Pancreas (tissue), 10 donors: ENCODE results near the gene USP5. TPM values are rescaled to one million over a fixed set of nuclear protein-coding genes. Genes with fewer than 3 reads are reported as not detected.

Source experiments
- ATAC-seq, 4 donors: fragments of 200-7000 bp; cut with Tn5 transposase; one replicate each; pipeline versions ENCODE4 v1.8.0 to v1.9.1; 2020; ENCODE audit warnings: mild to moderate bottlenecking in 4 of 4, moderate library complexity in 4 of 4
- DNase-seq, 6 donors: peaks; one replicate each; pipeline ENCODE4 v3.0.0-alpha.2; 2020
- FAIRE-seq: peaks from 2 replicates; lab custom pipeline; 2012; peaks lifted over from hg19 to GRCh38; lab: Jason Lieb, UNC
- H3K27ac ChIP-seq, 4 donors: fragments of 200-600 bp; sonication (generic); 1 replicate in 3 of 4; 2 replicates in 1 of 4; pipeline versions ENCODE4 v1.5.0 to v1.8.0; 2020
- H3K27me3 ChIP-seq, 4 donors: fragments of 200-600 bp; one replicate each; pipeline ENCODE4 v1.8.0; 2021
- H3K36me3 ChIP-seq, 3 donors: fragments of 200-600 bp; sonication (generic) in 1 of 3; one replicate each; pipeline versions ENCODE4 v1.5.0 to v1.8.0; 2020 to 2021
- H3K4me1 ChIP-seq, 3 donors: fragments of 200-600 bp; one replicate each; pipeline ENCODE4 v1.8.0; 2021
- H3K4me3 ChIP-seq, 4 donors: fragments of 200-600 bp; sonication (generic) in 2 of 4; one replicate each; pipeline versions ENCODE4 v1.5.0 to v1.8.0; 2020 to 2021
- H3K9me3 ChIP-seq, 4 donors: fragments of 200-600 bp; one replicate each; pipeline ENCODE4 v1.8.0; 2021
- WGBS, 2 donors: extraction: QIAGEN DNeasy Blood & Tissue Kit; methylation state at CpG; one replicate each; pipeline ENCODE4 v1.1.7; 2013; 5-methylcytosine and 5-hydroxymethylcytosine counted together
- intact Hi-C, 3 donors: fragments of 100-400 bp; cut with DNase I; formaldehyde crosslinking; loops; one replicate each; pipeline versions ENCODE4 v1.11.1 to v1.14.2; 2022
- polyA plus RNA-seq, 2 donors: library from polyadenylated mRNA; stranded (reverse); fragments of 200-250 nt; gene quantifications; one replicate each; pipeline ENCODE4 v1.2.3, GENCODE V29; 2013
- total RNA-seq, 6 donors: library from RNA; stranded (reverse); fragmentation: NEBNext Ultra II Directional in 4 of 6; extraction: Animal tissue kit (Norgen Biotek cat#: 25700) in 4 of 6; gene quantifications; one replicate each; pipeline versions ENCODE4 v1.2.1 to v1.2.4, GENCODE V29; 2021 to 2023
- TF ChIP-seq, protein P1 (sequence below), 4 donors: fragments of 200-600 bp; sonication (generic) in 3 of 4; IDR thresholded peaks; one replicate each; pipeline versions ENCODE4 v1.5.0 to v1.8.0; 2021; ENCODE audit warnings: antibody characterized with exemption in 4 of 4
- donor health status: healthy with polysubstance abuse.
- donor health status: DM: no; HTN: no; CAD: no; lungs with moderate emphysema.
- donor health status: DM: no; HTN: no; CAD: no.
- donor health status: control.
- donor health status: control.
- donor health status: Bipolar disorder and iron deficiency.
- donor health status: DM: yes; HTN: yes; CAD: no.
- donor health status: DM: no; HTN: no; CAD: no.
- donor health status: DM: no; HTN: no; CAD: no.
- donor health status: DM: yes; HTN: yes; CAD: no.

Gene USP5
- total and polyA plus RNA-seq, 8 donors, result 17.8 to 38.4 (median 25.3) TPM

DNA sequence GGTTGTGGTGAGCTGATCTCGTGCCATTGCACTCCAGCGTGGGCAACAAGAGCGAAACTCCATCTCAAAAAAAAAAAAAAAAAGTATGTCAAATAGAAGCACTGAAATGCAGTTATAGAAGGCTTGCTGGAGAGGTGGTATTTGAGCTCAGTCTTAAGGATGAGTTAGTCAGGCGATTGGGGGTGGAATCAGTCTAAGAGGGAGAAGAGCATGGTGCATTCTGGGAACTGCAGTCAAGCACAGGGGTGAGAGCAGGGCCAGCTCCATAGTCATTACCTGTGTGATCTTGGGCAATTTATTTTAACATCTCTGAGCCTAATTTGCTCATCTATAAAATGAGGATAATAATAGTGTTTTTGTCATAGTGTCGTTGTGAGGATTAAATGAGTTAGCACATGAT is 17.1 kb upstream of the USP5 start:
- H3K27ac ChIP-seq, result no peak overlapping the region

DNA sequence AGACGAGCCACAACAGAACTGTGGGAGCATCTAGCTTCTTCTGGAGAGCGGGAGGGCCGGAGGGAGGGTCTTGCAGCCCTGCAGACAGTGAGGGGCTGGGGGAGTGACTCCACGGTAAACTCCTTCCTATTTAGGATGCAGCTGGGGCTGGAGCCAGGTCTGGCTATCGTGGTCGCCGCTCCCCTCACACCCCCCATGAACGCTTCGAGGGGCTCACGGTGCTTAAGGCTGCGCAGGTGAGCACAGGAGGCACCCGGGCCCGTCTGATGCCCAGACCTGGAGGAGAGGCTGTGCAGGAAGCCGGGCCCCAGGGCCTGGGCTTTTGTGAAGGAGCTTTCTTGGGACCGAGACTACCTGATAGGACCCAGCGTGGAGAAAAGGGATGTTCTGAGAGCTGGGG is 15.1 kb upstream of the USP5 start:
- no peak for FAIRE-seq
- intact Hi-C loops, result loop anchor here in 1 of 3 donors (5.0 kb wide), 1 partner anchor 105 kb away; no protein-coding TSS in a partner anchor
- no peaks in the 10 kb centered on the region for H3K27me3 ChIP-seq
- no peak overlapping the region for H3K4me3 ChIP-seq
- ATAC-seq, result no peak
- H3K36me3 ChIP-seq, result no peaks in the 10 kb centered on the region
- H3K9me3 ChIP-seq, result no peaks in the 10 kb centered on the region
- no peak overlapping the region for H3K27ac ChIP-seq
- DNase-seq, result peak in 1 of 6 donors; percentile 33
- TF ChIP-seq, protein P1, sequence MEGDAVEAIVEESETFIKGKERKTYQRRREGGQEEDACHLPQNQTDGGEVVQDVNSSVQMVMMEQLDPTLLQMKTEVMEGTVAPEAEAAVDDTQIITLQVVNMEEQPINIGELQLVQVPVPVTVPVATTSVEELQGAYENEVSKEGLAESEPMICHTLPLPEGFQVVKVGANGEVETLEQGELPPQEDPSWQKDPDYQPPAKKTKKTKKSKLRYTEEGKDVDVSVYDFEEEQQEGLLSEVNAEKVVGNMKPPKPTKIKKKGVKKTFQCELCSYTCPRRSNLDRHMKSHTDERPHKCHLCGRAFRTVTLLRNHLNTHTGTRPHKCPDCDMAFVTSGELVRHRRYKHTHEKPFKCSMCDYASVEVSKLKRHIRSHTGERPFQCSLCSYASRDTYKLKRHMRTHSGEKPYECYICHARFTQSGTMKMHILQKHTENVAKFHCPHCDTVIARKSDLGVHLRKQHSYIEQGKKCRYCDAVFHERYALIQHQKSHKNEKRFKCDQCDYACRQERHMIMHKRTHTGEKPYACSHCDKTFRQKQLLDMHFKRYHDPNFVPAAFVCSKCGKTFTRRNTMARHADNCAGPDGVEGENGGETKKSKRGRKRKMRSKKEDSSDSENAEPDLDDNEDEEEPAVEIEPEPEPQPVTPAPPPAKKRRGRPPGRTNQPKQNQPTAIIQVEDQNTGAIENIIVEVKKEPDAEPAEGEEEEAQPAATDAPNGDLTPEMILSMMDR (IDR thresholded peaks at IDR 0.05), result no peak
- WGBS, 2 donors, result 86 to 92% methylated on average over 16 of the region's 16 CpGs
- H3K4me1 ChIP-seq, result no peaks in the 10 kb centered on the region

More for the DNA sequence above, 17.1 kb upstream of the USP5 start:
- WGBS, 2 donors, result 74 to 80% methylated on average over 5 of the region's 5 CpGs
- TF ChIP-seq, protein P1 (IDR thresholded peaks at IDR 0.05), result no peak
- intact Hi-C loops, result loop anchor here in 1 of 3 donors (5.0 kb wide), 1 partner anchor 103 kb away; no protein-coding TSS in a partner anchor
- no peak overlapping the region for H3K4me3 ChIP-seq
- no peak for DNase-seq
- no peaks in the 10 kb centered on the region for H3K4me1 ChIP-seq
- H3K9me3 ChIP-seq, result no peaks in the 10 kb centered on the region
- no peaks in the 10 kb centered on the region for H3K27me3 ChIP-seq
- no peak for FAIRE-seq
- no peaks in the 10 kb centered on the region for H3K36me3 ChIP-seq
- ATAC-seq, result no peak

DNA sequence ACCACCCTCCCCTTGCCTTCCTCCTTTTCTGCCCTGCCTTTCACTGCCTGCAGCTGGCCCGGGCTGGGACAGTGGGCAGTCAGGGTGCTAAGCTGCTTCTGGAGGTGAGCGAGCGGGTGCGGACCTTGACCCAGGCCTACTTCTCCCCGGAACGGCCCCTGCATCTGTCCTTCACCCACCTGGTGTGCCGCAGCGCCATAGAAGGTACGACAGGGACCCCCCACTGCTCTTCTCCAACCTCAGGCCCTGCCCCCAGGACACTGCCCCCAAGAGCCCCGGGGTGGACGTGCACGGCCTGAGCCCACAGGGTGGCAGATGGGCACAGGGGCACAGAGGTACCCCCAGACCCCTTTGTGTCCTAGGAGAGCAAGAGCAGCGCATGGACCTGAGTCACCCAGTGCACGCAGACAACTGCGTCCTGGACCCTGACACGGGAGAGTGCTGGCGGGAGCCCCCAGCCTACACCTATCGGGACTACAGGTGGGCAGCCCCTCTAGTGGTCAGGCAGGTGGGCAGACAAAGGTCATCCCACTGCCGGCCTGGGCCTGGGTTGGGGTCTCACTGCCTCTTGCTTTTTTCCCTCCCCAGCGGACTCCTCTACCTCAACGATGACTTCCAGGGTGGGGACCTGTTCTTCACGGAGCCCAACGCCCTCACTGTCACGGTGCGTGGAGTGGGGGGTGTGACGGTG is 14.4 kb upstream of the USP5 start:
- no peaks in the 10 kb centered on the region for H3K4me1 ChIP-seq
- no peaks in the 10 kb centered on the region for H3K36me3 ChIP-seq
- H3K4me3 ChIP-seq, result no peak overlapping the region
- WGBS, 2 donors, result 93 to 97% methylated on average over 26 of the region's 26 CpGs
- H3K9me3 ChIP-seq, result no peaks in the 10 kb centered on the region
- H3K27ac ChIP-seq, result no peak overlapping the region
- intact Hi-C loops, result loop anchor here in 1 of 3 donors (5.0 kb wide), 1 partner anchor 105 kb away; no protein-coding TSS in a partner anchor
- no peak for FAIRE-seq
- no peak for ATAC-seq
- TF ChIP-seq, protein P1 (IDR thresholded peaks at IDR 0.05), result no peak
- H3K27me3 ChIP-seq, result no peaks in the 10 kb centered on the region
- DNase-seq, result peak in 2 of 6 donors; percentile 39 to 48

DNA sequence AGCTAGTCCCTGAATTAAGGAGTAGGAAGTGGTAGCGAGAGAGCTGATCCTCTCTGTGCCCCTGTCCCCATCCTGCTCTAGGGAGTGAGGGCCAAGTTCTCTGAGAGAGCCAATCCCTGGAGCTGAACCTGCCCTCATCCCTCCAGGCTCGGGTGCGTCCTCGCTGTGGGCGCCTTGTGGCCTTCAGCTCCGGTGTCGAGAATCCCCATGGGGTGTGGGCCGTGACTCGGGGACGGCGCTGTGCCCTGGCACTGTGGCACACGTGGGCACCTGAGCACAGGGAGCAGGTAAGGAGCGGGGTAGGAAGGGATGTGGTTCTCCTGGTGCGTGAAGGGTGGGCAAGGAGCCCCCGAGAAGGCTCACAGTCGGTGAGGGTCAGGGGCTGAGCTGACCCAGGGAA is 13.1 kb upstream of the USP5 start:
- Histone ChIP-seq H3K4me3 (no peak overlapping the region), H3K27ac (no peak overlapping the region), H3K36me3 (no peaks in the 10 kb centered on the region), H3K9me3 (no peaks in the 10 kb centered on the region), H3K27me3 (no peaks in the 10 kb centered on the region), H3K4me1 (no peaks in the 10 kb centered on the region)
- no peak for DNase-seq
- TF ChIP-seq, protein P1 (IDR thresholded peaks at IDR 0.05), result no peak
- WGBS, 2 donors, result 90 to 91% methylated on average over 16 of the region's 16 CpGs
- ATAC-seq, result no peak
- FAIRE-seq, result no peak
- intact Hi-C loops, result loop anchor here in 1 of 3 donors (5.0 kb wide), 1 partner anchor 107 kb away; no protein-coding TSS in a partner anchor
